NOMO-1 treated with dmso at 0.1 percent for 144 hours (cell line): ENCODE results near the gene ITGA11.

Source experiments
- DNase-seq: peaks from one replicate; lab custom pipeline; 2025; ENCODE audit not compliant: unreplicated experiment; lab: John Stamatoyannopoulos, UW

Gene ITGA11

GRCh38 chr15:68431792-68432401 is at the start of gene ITGA11:
Gene ITGA11, minus strand, starts transcription at chr15:68432163. Its CDS starts 97 bp downstream, at chr15:68432066.
- peak; percentile 46 for DNase-seq

- DNase-seq = no peak
Measured at GRCh38 chr15:68481321-68481720, 49.4 kb upstream of the ITGA11 start.

- no peak for DNase-seq
Measured at GRCh38 chr15:68480296-68480695, 48.3 kb upstream of the ITGA11 start.

- no peak for DNase-seq
Measured at GRCh38 chr15:68479870-68480269, 47.9 kb upstream of the ITGA11 start.

- DNase-seq = no peak
Measured at GRCh38 chr15:68479406-68479805, 47.4 kb upstream of the ITGA11 start.

GRCh38 chr15:68478853-68479252 is 46.9 kb upstream of the ITGA11 start:
- DNase-seq = no peak

GRCh38 chr15:68475449-68475848 is 43.5 kb upstream of the ITGA11 start:
- no peak for DNase-seq

- DNase-seq = no peak
Measured at GRCh38 chr15:68471541-68471940, 39.6 kb upstream of the ITGA11 start.

GRCh38 chr15:68470976-68471375 is 39.0 kb upstream of the ITGA11 start:
- DNase-seq = no peak

- no peak for DNase-seq
Measured at GRCh38 chr15:68470049-68470742, 38.2 kb upstream of the ITGA11 start.

GRCh38 chr15:68469162-68470048 is 37.4 kb upstream of the ITGA11 start:
- DNase-seq = no peak

- DNase-seq = no peak
Measured at GRCh38 chr15:68466876-68467275, 34.9 kb upstream of the ITGA11 start.

GRCh38 chr15:68465861-68466560 is 34.0 kb upstream of the ITGA11 start:
- no peak for DNase-seq

- no peak for DNase-seq
Measured at GRCh38 chr15:68464448-68465090, 32.6 kb upstream of the ITGA11 start.

GRCh38 chr15:68463996-68464395 is 32.0 kb upstream of the ITGA11 start:
- no peak for DNase-seq

GRCh38 chr15:68463444-68463843 is 31.5 kb upstream of the ITGA11 start:
- no peak for DNase-seq

- no peak for DNase-seq
Measured at GRCh38 chr15:68460166-68460565, 28.2 kb upstream of the ITGA11 start.

GRCh38 chr15:68450192-68450591 is 18.2 kb upstream of the ITGA11 start:
- no peak for DNase-seq

GRCh38 chr15:68449389-68449788 is 17.4 kb upstream of the ITGA11 start:
- DNase-seq = no peak

GRCh38 chr15:68447976-68448755 is 16.2 kb upstream of the ITGA11 start:
- no peak for DNase-seq
